Gastroesophageal sphincter (tissue), 4 donors: Measurements from ENCODE around the gene THSD4. TPM values are rescaled to one million over a fixed set of nuclear protein-coding genes. Genes with fewer than 3 reads are reported as not detected.
A peak's percentile ranks its signal among the peaks of the same experiment; 100 is the strongest.

Experiments used
- ATAC-seq: fragments of 150-250 bp; one replicate; pipeline ENCODE4 v1.9.1; 2016; ENCODE audit warnings: mild to moderate bottlenecking, moderate library complexity
- H3K27ac ChIP-seq, 4 donors: fragments of 200-600 bp; sonication (generic) in 3 of 4; 1 replicate in 3 of 4; 2 replicates in 1 of 4; pipeline ENCODE4 v1.5.1; 2016 to 2019
- H3K27me3 ChIP-seq: fragments of 200-600 bp; sonication (generic); one replicate; pipeline ENCODE4 v1.5.1; 2019
- H3K36me3 ChIP-seq, 2 donors: fragments of 200-600 bp; sonication (generic); one replicate each; pipeline ENCODE4 v1.5.1; 2019; ENCODE audit warnings: control low read depth in 1 of 2
- H3K4me1 ChIP-seq, 3 donors: fragments of 200-600 bp; sonication (generic); 1 replicate in 2 of 3; 2 replicates in 1 of 3; pipeline ENCODE4 v1.5.1; 2016 to 2019; ENCODE audit warnings: control low read depth in 2 of 3
- H3K4me3 ChIP-seq, 2 donors: fragments of 200-600 bp; sonication (generic); one replicate each; pipeline ENCODE4 v1.5.1; 2019; ENCODE audit warnings: mild to moderate bottlenecking in 1 of 2, moderate library complexity in 1 of 2
- H3K9me3 ChIP-seq, 3 donors: fragments of 200-600 bp; sonication (generic); one replicate each; pipeline ENCODE4 v1.5.1; 2017 to 2019; ENCODE audit warnings: control low read depth in 2 of 3
- CTCF ChIP-seq, 4 experiments: fragments of 200-600 bp in 2 of 4; fragments of 450-650 bp in 2 of 4; sonication (generic) in 1 of 4; IDR thresholded peaks; one replicate each; pipeline ENCODE4 v1.5.1; 2017 to 2019; ENCODE audit warnings: antibody characterized with exemption in 4 of 4, mild to moderate bottlenecking in 2 of 4, moderate library complexity in 2 of 4
- EP300 ChIP-seq: sonication (generic); formaldehyde crosslinking; IDR thresholded peaks from one replicate; pipeline ENCODE4 v1.6.1; 2017; ENCODE audit warnings: antibody characterized with exemption, mild to moderate bottlenecking
- POLR2A ChIP-seq, 2 donors: fragments of 450-650 bp; IDR thresholded peaks; one replicate each; pipeline ENCODE4 v1.6.1; 2017; ENCODE audit warnings: antibody characterized with exemption in 2 of 2, mild to moderate bottlenecking in 2 of 2, moderate library complexity in 1 of 2
- POLR2AphosphoS5 ChIP-seq: sonication (generic); formaldehyde crosslinking; IDR thresholded peaks from one replicate; pipeline ENCODE4 v1.6.1; 2017; ENCODE audit warnings: antibody characterized with exemption
- WGBS, 2 donors: methylation state at CpG; one replicate each; pipeline ENCODE4 v1.1.5; 2018; ENCODE audit warnings: low coverage in 1 of 2; 5-methylcytosine and 5-hydroxymethylcytosine counted together
- total RNA-seq, 4 donors: library from RNA; depleted of rRNA; stranded (reverse); fragments of >200 nt; gene quantifications; one replicate each; pipeline ENCODE4 v1.1.0, GENCODE V29; 2016

Gene THSD4
- total RNA-seq, 4 donors from 2014 or later = 4.6 to 28.5 (median 17.6) TPM

- no peaks in the 10 kb centered on the region for H3K9me3 ChIP-seq
- no peak for ATAC-seq
- no peak overlapping the region for H3K4me3 ChIP-seq
- no peaks in the 10 kb centered on the region for H3K36me3 ChIP-seq
- H3K27ac ChIP-seq = no peak overlapping the region
- WGBS, 2 donors = 61 to 78% methylated on average over 4 to 5 of the region's 5 CpGs
- TF ChIP-seq POLR2A (IDR thresholded peaks at IDR 0.05) (no peak), POLR2AphosphoS5 (no peak), CTCF (IDR thresholded peaks at IDR 0.05) (no peak), EP300 (no peak)
- peaks cover 4 to 38% (median 14%) of the 10 kb centered on the region in 3 donors for H3K4me1 ChIP-seq
- no peaks in the 10 kb centered on the region for H3K27me3 ChIP-seq
These were observed 236.9 kb downstream of the THSD4 start for GRCh38 chr15:71352125-71352524.

- 74 to 81% methylated on average over 5 of the region's 6 CpGs for WGBS, 2 donors
- Histone ChIP-seq H3K27ac (no peak overlapping the region), H3K36me3 (no peaks in the 10 kb centered on the region), H3K4me3 (no peak overlapping the region), H3K27me3 (no peaks in the 10 kb centered on the region), H3K4me1 (peaks cover 6 to 45% (median 14%) of the 10 kb centered on the region in 3 donors), H3K9me3 (no peaks in the 10 kb centered on the region)
- ATAC-seq = no peak
- TF ChIP-seq POLR2AphosphoS5 = no peak
- TF ChIP-seq POLR2A (IDR thresholded peaks at IDR 0.05) = no peak
- no peak for TF ChIP-seq CTCF (IDR thresholded peaks at IDR 0.05)
- TF ChIP-seq EP300 = no peak
These were observed 237.5 kb downstream of the THSD4 start for GRCh38 chr15:71352765-71353164.

DNA sequence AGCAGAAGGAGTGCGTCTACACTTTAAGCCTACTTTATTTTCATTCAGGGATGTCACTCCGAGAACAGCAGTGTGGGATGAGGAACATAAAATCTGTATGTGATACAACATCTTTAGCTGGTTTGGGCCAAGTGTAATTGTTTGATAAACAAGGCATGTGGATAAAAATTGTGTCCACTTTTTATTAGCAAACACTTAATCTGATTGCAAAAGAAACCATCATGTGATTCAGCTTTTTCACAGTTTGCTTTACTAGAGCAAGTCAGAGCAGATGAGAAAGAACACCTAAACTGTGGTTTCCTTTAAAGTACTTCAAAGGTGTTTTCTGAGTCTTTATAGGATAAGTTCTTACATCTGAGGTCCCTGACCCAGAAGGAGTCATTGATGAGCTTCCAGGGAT lies 237.9 kb downstream of the THSD4 start:
- H3K4me1 ChIP-seq = peaks cover 6 to 47% (median 14%) of the 10 kb centered on the region in 3 donors
- ATAC-seq = no peak
- WGBS, 2 donors = 93 to 95% methylated on average over 2 of the region's 2 CpGs
- H3K4me3 ChIP-seq = no peak overlapping the region
- no peak for TF ChIP-seq POLR2AphosphoS5
- no peak for TF ChIP-seq CTCF (IDR thresholded peaks at IDR 0.05)
- no peak for TF ChIP-seq POLR2A (IDR thresholded peaks at IDR 0.05)
- TF ChIP-seq EP300 = no peak
- H3K36me3 ChIP-seq = no peaks in the 10 kb centered on the region
- H3K27ac ChIP-seq = no peak overlapping the region
- H3K27me3 ChIP-seq = no peaks in the 10 kb centered on the region
- no peaks in the 10 kb centered on the region for H3K9me3 ChIP-seq

DNA sequence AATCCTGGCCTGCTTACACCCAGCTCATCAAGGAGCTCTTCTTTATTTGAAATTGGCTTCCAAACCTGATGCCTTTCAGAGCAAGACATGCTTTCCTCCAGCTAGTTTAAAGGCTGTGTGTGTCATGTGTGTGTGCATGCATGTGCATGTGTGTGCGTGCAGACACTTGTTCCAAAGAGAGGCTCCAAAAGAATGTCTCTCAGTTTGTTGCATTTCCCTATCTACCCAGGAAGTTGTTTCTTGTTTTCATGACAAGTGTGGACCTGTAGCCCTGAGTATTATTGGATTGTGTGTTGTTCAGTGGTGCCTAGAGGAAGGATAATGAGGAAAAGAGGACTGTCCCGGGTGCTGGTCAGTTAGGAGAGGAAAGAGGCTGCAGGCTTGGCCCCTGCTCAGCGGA lies 240.0 kb downstream of the THSD4 start:
- H3K4me1 ChIP-seq = peaks cover 3 to 27% (median 6%) of the 10 kb centered on the region in 3 donors
- H3K27me3 ChIP-seq = no peaks in the 10 kb centered on the region
- H3K4me3 ChIP-seq = no peak overlapping the region
- H3K9me3 ChIP-seq = no peaks in the 10 kb centered on the region
- ATAC-seq = no peak
- 97 to 100% methylated on average over 3 of the region's 3 CpGs for WGBS, 2 donors
- no peak for TF ChIP-seq POLR2A (IDR thresholded peaks at IDR 0.05)
- TF ChIP-seq EP300 = no peak
- TF ChIP-seq CTCF (IDR thresholded peaks at IDR 0.05) = no peak
- no peak for TF ChIP-seq POLR2AphosphoS5
- no peaks in the 10 kb centered on the region for H3K36me3 ChIP-seq
- no peak overlapping the region for H3K27ac ChIP-seq

DNA sequence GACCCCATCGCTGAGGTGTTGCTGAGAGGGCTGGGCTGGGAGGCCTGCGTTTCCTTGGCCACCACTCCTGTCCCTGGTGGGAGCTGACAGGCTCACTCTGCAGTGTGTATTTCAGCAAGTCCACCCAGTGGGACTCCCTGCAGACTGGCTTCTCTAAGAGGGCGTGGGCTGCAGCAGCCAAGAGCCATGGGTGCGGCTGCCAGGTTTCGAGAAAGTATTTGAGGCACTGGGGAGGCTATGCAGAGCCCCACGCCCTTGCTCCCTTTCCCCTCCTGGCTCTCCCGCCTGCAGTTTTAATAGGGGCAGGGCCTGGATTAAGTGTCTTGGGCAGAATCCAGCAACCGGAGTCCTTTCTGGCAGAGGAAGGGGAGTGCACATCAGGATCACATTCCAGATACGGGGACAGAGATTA lies 242.1 kb downstream of the THSD4 start:
- TF ChIP-seq EP300 (no peak), POLR2A (IDR thresholded peaks at IDR 0.05) (no peak)
- 10 to 27% methylated on average over 2 to 5 of the region's 9 CpGs for WGBS, 2 donors
- Histone ChIP-seq H3K4me1 (peaks cover 0 to 17% (median 6%) of the 10 kb centered on the region in 3 donors), H3K9me3 (no peaks in the 10 kb centered on the region), H3K4me3 (no peak overlapping the region), H3K27me3 (no peaks in the 10 kb centered on the region), H3K36me3 (no peaks in the 10 kb centered on the region), H3K27ac (no peak overlapping the region)
- peak; percentile 52 for ATAC-seq
